OCI-M2 (cell line): Measurements from ENCODE around the gene COL12A1.

ENCODE experiments used
- DNase-seq: peaks from one replicate; lab custom pipeline; 2025; ENCODE audit not compliant: unreplicated experiment; lab: John Stamatoyannopoulos, UW

COL12A1 gene

GRCh38 chr6:75205776-75206575 is at the start of gene COL12A1:
Gene COL12A1, minus strand, starts transcription at chr6:75206053. Its CDS starts 3,261 bp downstream, at chr6:75202792.
- DNase-seq = no peak

- no peak for DNase-seq
Observed at GRCh38 chr6:75250552-75250951, 44.7 kb upstream of the COL12A1 start.

- DNase-seq = no peak
Observed at GRCh38 chr6:75249837-75250236, 44.0 kb upstream of the COL12A1 start.

GRCh38 chr6:75246386-75246785 is 40.5 kb upstream of the COL12A1 start:
- DNase-seq = no peak

GRCh38 chr6:75244063-75244584 is 38.3 kb upstream of the COL12A1 start:
- no peak for DNase-seq

GRCh38 chr6:75243333-75244062 is 37.6 kb upstream of the COL12A1 start, which contains the start of gene COX7A2:
Gene COX7A2, minus strand, starts transcription at chr6:75243801. Its CDS starts 67 bp downstream, at chr6:75243734.
- peak; percentile 90 for DNase-seq

- no peak for DNase-seq
Observed at GRCh38 chr6:75236630-75237029, 30.8 kb upstream of the COL12A1 start.

- DNase-seq = no peak
Observed at GRCh38 chr6:75235271-75235670, 29.4 kb upstream of the COL12A1 start.

GRCh38 chr6:75234126-75234865 is 28.4 kb upstream of the COL12A1 start:
- DNase-seq = no peak

- no peak for DNase-seq
Observed at GRCh38 chr6:75233092-75233615, 27.3 kb upstream of the COL12A1 start.

- DNase-seq = no peak
Observed at GRCh38 chr6:75230484-75231325, 24.9 kb upstream of the COL12A1 start.

- DNase-seq = no peak
Observed at GRCh38 chr6:75224303-75224926, 18.6 kb upstream of the COL12A1 start.

- no peak for DNase-seq
Observed at GRCh38 chr6:75223428-75223827, 17.6 kb upstream of the COL12A1 start.

- DNase-seq = no peak
Observed at GRCh38 chr6:75222261-75222660, 16.4 kb upstream of the COL12A1 start.

GRCh38 chr6:75221116-75221515 is 15.3 kb upstream of the COL12A1 start:
- DNase-seq = no peak

GRCh38 chr6:75220357-75220756 is 14.5 kb upstream of the COL12A1 start:
- DNase-seq = no peak

GRCh38 chr6:75219263-75219662 is 13.4 kb upstream of the COL12A1 start:
- DNase-seq = no peak

GRCh38 chr6:75217193-75217592 is 11.3 kb upstream of the COL12A1 start:
- no peak for DNase-seq

GRCh38 chr6:75215291-75215690 is 9.4 kb upstream of the COL12A1 start:
- DNase-seq = no peak

- no peak for DNase-seq
Observed at GRCh38 chr6:75213732-75214131, 7.9 kb upstream of the COL12A1 start.
